GM18951 (cell line): Measurements from ENCODE around the gene PBX3.

Experiments used
- POLR2A ChIP-seq: IDR thresholded peaks from 4 replicates; pipeline ENCODE4 v1.6.1; 2011; ENCODE audit warnings: mild to moderate bottlenecking; ENCODE audit not compliant: insufficient read length, insufficient read depth; ENCODE audit errors: extremely low read depth
- in situ Hi-C: fragments of 300-500 bp; cut with MboI; formaldehyde crosslinking; loops from one replicate; pipeline ENCODE4 v1.12.0; 2022; ENCODE audit warnings: low sequenced_read_pairs, mixed read lengths, inconsistent platforms; ENCODE audit not compliant: unreplicated experiment

PBX3 gene

DNA sequence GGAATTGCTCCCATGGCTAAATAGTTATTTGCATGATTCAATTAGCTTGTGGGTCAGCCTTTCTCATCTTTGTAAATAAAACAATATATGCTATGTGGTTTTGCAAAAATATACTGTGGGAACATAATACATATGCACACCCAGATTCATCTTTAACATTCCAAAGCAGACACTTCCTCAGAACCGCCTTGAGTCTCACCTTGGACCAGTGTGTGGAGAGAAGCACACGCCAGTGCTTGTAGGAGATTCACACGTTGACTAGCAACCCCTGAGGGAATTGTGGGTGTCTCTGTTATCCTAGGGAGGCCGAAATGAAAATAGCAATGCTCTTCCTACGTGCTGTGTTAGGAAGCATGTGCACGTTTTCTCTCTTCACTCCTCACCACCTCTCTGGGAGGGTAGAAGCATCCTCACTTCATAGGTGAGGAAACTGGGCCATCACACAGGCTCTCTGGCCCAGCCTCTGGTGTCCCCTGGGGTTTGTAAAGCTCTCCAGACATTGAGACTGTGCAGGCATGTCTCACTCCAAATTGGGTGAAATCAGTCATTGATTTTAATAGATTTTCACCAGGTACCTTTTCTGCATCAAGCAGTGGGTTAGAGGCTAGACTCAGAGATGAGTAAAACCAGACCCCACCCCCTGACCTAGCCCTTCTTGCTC is 221.7 kb downstream of the PBX3 start:
- no peak for TF ChIP-seq POLR2A
- in situ Hi-C loops, result no loop called here

DNA sequence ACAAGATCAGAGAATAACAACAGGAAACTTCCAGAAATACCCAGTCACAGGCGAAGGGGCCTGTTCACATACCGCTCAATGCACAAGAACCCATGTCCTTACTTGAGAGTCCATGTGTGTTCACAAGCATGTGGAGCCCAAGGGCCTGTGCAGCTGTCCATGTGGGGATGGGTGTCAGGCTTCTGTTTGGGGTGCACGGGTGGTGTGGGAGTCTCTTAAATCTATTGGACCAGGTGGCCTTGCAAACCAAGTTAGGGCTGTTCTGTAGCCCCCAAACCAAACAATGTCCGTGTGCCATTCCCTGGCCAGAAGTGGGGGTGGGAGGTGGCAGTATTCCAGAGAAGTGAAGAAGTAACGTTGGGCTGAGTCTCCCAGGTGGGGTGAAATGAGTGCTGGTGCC is 222.3 kb downstream of the PBX3 start:
- in situ Hi-C loops, result no loop called here
- TF ChIP-seq POLR2A, result no peak

DNA sequence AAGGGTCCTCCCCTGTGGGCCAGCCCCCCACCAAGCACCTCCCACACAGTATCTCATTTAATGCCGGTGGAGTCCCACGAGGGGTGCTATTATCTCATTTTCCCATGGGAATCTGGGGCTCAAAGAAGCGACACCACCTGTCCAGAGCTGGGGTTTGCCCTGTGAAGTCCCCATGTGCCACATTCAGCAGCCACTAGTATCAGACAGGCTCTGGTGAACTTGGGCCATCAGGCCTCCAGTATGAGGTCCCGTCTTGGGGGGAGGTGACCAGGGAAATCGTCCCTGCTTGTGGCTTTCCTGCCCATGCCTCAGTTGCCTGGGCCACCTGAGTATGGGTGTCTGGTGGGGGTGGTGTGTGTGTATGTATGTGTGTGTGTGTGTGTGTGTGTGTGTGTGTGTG is 222.7 kb downstream of the PBX3 start:
- in situ Hi-C loops, result no loop called here
- no peak for TF ChIP-seq POLR2A

DNA sequence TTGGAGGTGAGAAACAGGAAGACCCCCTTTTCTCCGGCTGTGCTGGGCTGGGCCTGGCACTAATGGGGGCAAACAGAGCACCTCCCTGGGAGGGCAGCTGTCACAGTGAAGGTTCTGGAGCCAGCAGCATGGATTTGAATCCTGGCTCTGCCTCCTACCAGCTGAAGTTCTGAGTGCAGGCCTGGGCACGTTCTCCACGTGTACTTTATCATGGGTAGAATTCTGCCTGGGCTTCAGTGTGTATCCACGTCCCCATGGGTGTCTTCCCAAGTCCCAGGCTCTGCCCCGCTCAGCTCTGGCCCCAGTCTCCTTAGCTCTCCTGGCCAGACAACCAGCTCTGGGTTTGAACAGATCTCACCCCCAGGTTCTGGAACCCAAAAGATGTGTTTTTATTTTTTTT is 223.2 kb downstream of the PBX3 start:
- in situ Hi-C loops, result no loop called here
- no peak for TF ChIP-seq POLR2A

DNA sequence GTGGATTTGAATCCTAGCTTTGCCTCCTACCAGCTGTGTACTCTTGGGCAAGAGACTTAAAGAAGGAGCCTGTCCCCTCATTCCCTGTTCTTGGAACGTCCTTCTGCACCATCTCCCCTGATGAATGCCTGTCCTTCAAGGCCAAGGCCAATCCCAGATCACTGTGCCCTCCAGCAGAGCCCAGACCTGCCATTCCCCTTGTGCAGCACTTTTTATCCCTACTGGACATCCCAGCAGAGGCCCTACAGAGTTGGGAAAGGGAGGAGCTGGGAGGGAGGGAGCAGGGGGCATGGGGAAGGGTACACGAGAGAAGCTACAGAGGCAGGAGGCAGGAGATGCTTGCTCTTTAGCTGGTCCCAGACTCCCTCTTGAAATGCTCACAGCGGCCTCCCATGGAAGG is 223.9 kb downstream of the PBX3 start:
- TF ChIP-seq POLR2A, result no peak
- in situ Hi-C loops, result no loop called here

DNA sequence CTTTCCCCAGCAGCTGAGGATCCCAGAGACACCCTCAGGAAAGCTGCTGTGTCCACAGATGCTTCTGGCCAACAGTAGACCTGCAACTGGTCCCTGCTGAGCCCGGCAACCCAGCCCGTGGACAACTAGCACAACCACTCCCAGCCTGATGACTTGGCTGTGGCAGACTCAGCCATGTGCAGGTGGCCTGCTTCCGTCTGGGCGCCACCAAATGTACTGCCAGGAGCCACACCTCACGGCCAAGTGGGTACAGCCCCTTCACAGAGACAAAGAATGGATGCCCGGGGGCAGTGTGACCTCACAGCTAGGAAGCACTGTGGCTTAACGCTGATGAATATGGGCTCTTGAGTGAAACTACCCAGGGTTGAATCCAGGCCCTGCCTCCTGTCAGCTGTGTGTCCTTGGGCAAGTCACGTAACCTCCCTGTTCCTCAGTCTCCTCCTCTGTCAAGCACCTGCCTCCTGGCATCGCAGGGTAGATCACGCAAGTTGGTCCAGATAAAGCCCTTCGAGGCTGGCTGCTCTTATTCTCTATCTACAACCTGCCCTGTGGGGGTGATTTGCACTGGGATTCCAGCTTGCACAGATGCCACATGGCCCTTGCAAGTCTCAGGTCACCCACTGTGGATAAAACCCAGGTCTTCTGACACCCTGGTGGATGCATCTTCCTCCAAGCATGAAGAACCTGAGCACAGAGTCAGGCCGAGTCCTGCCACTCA is 225.0 kb downstream of the PBX3 start:
- TF ChIP-seq POLR2A, result no peak
- in situ Hi-C loops, result no loop called here

DNA sequence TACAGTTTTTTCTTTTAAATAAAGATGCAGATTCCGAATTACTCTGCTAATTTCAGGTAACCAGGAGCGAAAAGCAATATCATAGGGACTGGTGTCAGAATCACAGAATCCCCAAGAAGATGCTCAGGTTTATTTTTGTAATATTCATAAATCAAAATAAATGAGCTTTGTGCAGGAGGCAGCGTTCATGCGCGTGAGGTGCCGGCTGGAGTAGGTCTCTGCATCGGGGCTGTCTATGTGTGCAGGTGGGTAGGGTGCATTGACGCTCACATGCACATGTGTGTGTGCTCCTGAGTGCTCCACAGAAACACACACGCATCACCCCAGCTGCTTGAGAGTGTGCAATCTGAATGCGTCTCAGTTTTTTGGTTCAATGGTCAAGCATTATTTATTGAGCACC is 226.4 kb downstream of the PBX3 start:
- in situ Hi-C loops, result no loop called here
- TF ChIP-seq POLR2A, result no peak

DNA sequence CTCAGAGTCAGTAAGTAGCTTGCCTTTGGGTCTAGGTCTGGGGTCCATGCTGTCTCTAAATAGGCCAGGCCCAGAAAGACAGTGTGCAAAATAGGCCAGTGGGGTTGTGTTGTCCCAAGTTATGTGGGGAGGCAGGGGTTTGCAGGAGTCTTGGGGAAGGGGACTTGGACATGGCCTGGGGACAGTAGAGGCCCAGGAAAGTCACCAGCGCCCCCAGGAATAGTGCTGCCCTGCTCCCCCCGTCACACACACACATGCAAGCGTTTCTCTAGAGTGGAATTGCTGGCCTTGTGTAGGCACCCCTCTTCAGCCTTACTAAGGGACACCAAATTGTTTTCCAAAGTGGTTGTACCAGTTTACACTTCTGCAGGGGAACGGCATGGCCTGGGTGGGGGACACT is 227.5 kb downstream of the PBX3 start:
- in situ Hi-C loops, result no loop called here
- no peak for TF ChIP-seq POLR2A

DNA sequence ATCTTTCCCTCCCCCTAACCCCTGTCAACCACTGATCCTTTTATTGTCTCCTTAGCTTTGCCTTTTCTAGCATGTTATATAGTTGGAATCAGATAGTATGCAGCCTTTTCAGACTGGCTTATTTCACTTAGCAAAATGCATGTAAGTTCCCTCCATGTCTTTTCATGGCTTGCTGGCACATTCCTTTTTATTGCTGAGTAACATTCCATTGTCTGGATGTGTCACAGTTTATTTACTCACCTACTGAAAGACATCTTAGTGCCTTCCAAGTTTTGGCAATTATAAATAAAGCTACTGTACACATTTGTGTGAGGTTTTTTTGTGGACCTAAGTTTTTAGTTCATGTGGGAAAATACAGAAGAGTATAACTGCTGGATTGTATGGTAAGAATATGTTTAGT is 230.1 kb downstream of the PBX3 start:
- in situ Hi-C loops, result no loop called here
- no peak for TF ChIP-seq POLR2A

DNA sequence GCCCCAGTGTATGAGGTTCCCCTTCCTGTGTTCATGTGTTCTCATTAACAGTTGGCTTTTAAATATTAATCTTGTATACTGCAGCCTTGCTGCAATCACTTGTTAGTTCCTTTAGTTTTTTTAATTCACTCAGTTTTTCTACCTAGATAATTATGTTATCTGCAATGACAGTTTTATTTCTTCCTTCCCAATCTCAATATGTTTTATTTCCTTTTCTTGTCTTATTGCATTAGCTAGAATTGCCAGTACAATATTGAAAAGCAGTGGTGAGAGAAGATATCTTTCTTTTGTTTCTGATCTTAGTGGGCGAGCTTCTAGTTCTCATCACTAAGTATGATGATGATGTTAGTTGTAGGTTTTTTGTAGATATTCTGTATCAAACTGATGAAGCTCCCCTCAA is 232.2 kb downstream of the PBX3 start:
- no peak for TF ChIP-seq POLR2A
- in situ Hi-C loops, result no loop called here

DNA sequence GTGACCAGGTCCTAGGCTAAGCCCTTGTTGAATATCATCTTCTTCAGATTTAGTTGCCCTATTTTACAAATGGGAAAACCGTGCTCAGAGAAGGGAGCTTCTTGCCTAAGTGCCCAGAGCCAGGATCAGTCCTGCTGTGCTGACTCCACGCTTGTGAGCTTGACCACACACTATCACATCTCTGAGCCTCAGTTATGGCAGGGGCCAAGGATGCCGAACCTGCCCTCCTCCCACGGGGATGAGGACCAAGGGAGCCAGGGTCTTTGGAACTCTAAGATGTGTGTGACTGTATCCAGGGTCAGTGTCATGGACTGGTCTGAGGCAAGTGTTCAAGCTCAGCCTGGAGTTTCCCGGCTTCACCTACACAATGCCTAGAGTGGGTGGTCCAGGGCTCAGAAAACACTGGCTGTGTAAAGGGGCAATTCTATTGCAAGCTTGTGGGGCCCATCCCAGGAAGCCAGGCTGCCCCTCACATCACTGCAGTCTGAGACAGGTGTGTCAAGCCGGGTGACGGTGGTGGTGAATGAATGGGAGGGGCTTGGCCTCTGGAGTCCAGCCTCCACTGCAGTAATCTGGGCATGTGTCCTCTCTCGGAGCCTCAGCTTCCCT is 235.7 kb downstream of the PBX3 start:
- no peak for TF ChIP-seq POLR2A
- in situ Hi-C loops, result no loop called here

DNA sequence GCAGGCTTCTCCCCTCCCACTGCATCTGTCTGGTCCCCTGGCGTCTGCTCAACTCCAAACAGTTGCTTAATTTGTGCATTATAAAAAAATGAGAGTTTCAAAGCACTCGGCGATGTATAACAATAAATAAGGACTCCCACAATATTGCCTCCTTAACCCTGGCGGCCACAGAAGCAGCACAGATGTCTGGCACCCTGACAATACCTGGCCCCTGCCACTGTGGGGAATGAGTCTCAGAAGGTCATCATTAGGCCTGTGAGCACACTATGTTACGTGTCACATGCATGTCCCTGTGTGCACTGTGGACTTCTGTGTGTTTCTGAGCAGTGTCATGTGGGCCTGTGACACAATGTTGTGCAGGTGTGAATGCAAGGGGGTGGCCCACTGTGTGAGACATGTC is 236.5 kb downstream of the PBX3 start:
- no peak for TF ChIP-seq POLR2A
- in situ Hi-C loops, result no loop called here

DNA sequence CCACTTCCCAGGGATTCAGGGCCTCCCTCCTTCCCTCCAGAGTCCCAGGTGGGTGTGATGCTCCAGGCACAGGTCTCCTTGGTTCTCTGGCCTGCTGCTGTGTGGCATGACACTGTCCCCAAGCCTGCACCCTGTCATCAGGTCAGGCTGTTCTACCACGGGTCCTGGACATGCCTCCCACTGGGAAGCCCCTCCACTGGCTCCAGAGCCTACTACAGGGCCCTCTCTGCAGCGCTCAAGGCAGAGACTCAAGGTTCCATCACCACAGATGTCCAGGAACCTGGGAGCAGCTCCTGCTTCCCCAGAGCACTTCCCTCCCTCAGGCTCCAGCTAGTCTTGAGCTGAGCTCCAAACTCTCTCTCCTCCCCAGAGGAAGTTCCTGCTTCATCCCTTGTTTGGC is 237.3 kb downstream of the PBX3 start:
- in situ Hi-C loops, result no loop called here
- TF ChIP-seq POLR2A, result no peak
